ENCODE measurements around the gene STEAP4. TPM values are rescaled to one million over a fixed set of nuclear protein-coding genes. Genes with fewer than 3 reads are reported as not detected.
"Not testable (repeated sequence)": the region's sequence is repeated elsewhere in the genome, so short reads cannot be mapped to it uniquely, and the experiment has no call there.

The STEAP4 gene
- total RNA-seq, 1 experiment from 2014 or later = not detected

DNA sequence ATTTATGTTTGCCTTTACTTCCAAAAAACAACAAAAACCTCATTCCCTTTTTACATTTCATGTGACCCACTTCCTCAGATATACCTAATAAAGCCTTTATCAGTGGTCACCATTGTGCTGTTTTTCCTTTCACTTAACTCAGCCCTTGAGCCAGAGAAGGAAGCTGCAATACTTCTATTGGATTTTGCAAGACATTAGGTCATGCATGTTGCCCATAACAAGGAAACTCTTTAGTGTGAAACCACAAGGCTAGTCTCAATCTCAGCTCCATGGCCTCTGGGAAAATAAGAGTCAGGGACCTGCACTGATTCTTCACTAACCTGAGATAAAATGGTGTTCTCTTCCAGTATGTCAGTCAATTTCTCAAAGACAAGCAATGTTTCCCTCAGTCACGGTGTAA lies 27.8 kb downstream of the STEAP4 start:
- ChIA-PET CTCF (no interaction called here), POLR2A (interaction anchor here (1.0 to 1.5 kb wide), 2 partner anchors 28 to 72 kb away, joined by 3 to 4 read pairs; no protein-coding TSS in a partner anchor)
- TF ChIP-seq, protein P1, sequence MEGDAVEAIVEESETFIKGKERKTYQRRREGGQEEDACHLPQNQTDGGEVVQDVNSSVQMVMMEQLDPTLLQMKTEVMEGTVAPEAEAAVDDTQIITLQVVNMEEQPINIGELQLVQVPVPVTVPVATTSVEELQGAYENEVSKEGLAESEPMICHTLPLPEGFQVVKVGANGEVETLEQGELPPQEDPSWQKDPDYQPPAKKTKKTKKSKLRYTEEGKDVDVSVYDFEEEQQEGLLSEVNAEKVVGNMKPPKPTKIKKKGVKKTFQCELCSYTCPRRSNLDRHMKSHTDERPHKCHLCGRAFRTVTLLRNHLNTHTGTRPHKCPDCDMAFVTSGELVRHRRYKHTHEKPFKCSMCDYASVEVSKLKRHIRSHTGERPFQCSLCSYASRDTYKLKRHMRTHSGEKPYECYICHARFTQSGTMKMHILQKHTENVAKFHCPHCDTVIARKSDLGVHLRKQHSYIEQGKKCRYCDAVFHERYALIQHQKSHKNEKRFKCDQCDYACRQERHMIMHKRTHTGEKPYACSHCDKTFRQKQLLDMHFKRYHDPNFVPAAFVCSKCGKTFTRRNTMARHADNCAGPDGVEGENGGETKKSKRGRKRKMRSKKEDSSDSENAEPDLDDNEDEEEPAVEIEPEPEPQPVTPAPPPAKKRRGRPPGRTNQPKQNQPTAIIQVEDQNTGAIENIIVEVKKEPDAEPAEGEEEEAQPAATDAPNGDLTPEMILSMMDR (IDR thresholded peaks at IDR 0.05; ENCODE audit: unreplicated experiment) = no peak
- Mint-ChIP-seq H3K4me3 (ENCODE audit: unreplicated experiment) (no peak overlapping the region), H3K36me3 (ENCODE audit: insufficient read depth, unreplicated experiment) (no peaks in the 10 kb centered on the region), H3K4me1 (ENCODE audit: insufficient read depth, unreplicated experiment) (peaks cover 8% of the 10 kb centered on the region), H3K27ac (ENCODE audit: low read depth, unreplicated experiment) (no peak overlapping the region), H3K9me3 (ENCODE audit: unreplicated experiment) (no peaks in the 10 kb centered on the region), H3K27me3 (ENCODE audit: insufficient read depth, unreplicated experiment) (no peaks in the 10 kb centered on the region)
- intact Hi-C loops (cut with micrococcal nuclease) = no loop called here
- BruUV-seq (replicated peaks) = no TSS peak
- peak; percentile 45 for DNase-seq (ENCODE audit: unreplicated experiment)

DNA sequence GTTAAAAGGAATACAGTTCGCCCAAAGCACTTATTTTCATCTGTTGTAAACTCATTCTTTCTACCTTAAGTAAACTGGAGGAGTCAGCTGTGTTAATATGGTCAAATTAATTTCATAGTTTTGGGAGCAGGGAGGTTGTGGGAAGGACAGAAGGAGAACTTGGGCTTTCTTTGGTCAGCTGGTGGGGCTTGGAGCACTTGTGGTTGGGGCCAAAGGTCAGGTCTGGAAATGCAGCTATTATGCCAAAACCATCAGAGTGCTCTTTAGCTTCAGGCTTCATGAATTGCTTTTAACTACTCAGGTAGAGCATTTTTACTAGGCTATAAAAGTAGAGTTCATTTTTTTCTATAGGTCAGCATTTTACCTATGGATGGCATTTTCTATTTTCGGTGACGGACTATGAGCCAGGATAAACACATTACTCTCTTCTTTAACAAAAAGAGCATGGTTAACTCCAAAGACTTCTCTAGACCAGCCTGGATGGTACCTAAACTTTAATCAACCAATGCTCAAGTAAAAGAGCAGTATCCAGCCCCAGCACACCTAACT lies 30.0 kb downstream of the STEAP4 start:
- no TSS peak for BruUV-seq (replicated peaks)
- Mint-ChIP-seq H3K27me3 (ENCODE audit: insufficient read depth, unreplicated experiment) (no peaks in the 10 kb centered on the region), H3K9me3 (ENCODE audit: unreplicated experiment) (no peaks in the 10 kb centered on the region), H3K4me1 (ENCODE audit: insufficient read depth, unreplicated experiment) (peaks cover 8% of the 10 kb centered on the region), H3K36me3 (ENCODE audit: insufficient read depth, unreplicated experiment) (no peaks in the 10 kb centered on the region), H3K4me3 (ENCODE audit: unreplicated experiment) (no peak overlapping the region), H3K27ac (ENCODE audit: low read depth, unreplicated experiment) (no peak overlapping the region)
- ChIA-PET POLR2A (no interaction called here), CTCF (no interaction called here)
- intact Hi-C loops (cut with micrococcal nuclease) = no loop called here
- TF ChIP-seq, protein P1 (IDR thresholded peaks at IDR 0.05; ENCODE audit: unreplicated experiment) = no peak
- no peak for DNase-seq (ENCODE audit: unreplicated experiment)

DNA sequence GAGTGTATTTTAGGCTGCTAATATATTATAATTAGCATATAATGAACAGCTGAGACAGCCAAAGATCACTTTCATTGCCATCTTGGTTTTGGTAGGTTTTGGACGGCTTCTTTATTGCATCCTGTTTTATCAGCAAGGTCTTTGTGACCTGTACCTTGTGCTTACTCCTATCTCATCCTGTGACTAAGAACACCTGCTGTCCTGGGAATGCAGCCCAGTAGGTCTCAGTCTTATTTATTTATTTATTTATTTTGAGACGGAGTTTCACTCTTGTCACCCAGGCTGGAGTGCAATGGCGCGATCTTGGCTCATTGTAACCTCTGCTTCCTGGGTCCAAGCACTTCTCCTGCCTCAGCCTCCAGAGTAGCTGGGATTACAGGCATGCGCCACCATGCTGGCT lies 31.8 kb downstream of the STEAP4 start:
- H3K4me3 Mint-ChIP-seq (ENCODE audit: unreplicated experiment); H3K36me3 Mint-ChIP-seq (ENCODE audit: insufficient read depth, unreplicated experiment); POLR2A ChIA-PET; H3K27me3 Mint-ChIP-seq (ENCODE audit: insufficient read depth, unreplicated experiment); DNase-seq (ENCODE audit: unreplicated experiment); H3K9me3 Mint-ChIP-seq (ENCODE audit: unreplicated experiment); BruUV-seq (replicated peaks); H3K4me1 Mint-ChIP-seq (ENCODE audit: insufficient read depth, unreplicated experiment); H3K27ac Mint-ChIP-seq (ENCODE audit: low read depth, unreplicated experiment); intact Hi-C loops (cut with micrococcal nuclease): not testable (repeated sequence)
- CTCF ChIA-PET = interaction anchor here (0.7 to 0.8 kb wide), 3 partner anchors 10 to 32 kb away, joined by 3 read pairs; no protein-coding TSS in a partner anchor

DNA sequence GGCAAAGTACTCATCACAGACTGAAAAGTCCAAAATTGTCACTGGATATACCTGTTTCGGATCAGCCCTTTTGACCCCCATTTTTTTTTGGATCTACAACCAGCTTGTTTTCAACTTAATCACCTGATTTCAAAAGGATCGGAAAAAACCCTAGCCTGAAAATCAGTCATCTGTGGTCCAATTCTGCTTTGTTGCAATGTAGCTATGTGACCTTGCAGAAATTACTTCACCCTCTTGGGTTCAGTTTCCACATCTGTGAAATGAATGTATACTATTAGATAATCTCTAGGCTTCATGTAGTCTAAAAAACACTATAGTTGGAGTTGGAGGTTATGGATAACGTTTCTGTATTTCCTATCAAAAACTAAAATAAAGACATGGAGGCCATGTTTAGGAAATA lies 37.1 kb downstream of the STEAP4 start:
- Mint-ChIP-seq H3K27ac (ENCODE audit: low read depth, unreplicated experiment) (no peak overlapping the region), H3K27me3 (ENCODE audit: insufficient read depth, unreplicated experiment) (no peaks in the 10 kb centered on the region), H3K9me3 (ENCODE audit: unreplicated experiment) (peaks cover 7% of the 10 kb centered on the region), H3K36me3 (ENCODE audit: insufficient read depth, unreplicated experiment) (no peaks in the 10 kb centered on the region), H3K4me1 (ENCODE audit: insufficient read depth, unreplicated experiment) (no peaks in the 10 kb centered on the region), H3K4me3 (ENCODE audit: unreplicated experiment) (no peak overlapping the region)
- POLR2A ChIA-PET = no interaction called here
- CTCF ChIA-PET = no interaction called here
- no TSS peak for BruUV-seq (replicated peaks)
- TF ChIP-seq, protein P1 (IDR thresholded peaks at IDR 0.05; ENCODE audit: unreplicated experiment) = no peak
- DNase-seq (ENCODE audit: unreplicated experiment) = no peak
- intact Hi-C loops (cut with micrococcal nuclease) = no loop called here

DNA sequence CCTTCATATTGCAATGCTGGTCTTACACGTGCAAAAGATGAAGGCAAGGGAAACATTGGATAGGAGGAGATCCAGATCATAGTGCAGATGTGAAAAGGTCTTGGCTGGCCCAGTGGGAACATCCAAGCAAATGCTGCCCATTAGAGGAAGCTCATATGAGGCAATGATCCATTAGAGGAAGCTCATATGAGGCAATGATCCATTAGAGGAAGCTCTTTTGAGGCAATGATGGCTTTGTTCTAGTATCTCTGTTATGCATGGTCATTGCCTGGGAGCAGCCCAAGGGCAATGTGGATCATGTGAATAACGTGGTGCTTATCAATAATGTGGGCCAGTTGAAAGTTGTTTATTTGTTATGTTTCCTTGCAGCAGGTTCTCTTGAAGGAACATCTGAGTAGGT lies 37.8 kb downstream of the STEAP4 start:
- Mint-ChIP-seq H3K27me3 (ENCODE audit: insufficient read depth, unreplicated experiment) (no peaks in the 10 kb centered on the region), H3K4me3 (ENCODE audit: unreplicated experiment) (no peak overlapping the region), H3K27ac (ENCODE audit: low read depth, unreplicated experiment) (no peak overlapping the region), H3K36me3 (ENCODE audit: insufficient read depth, unreplicated experiment) (no peaks in the 10 kb centered on the region), H3K9me3 (ENCODE audit: unreplicated experiment) (peaks cover 7% of the 10 kb centered on the region), H3K4me1 (ENCODE audit: insufficient read depth, unreplicated experiment) (no peaks in the 10 kb centered on the region)
- TF ChIP-seq, protein P1 (IDR thresholded peaks at IDR 0.05; ENCODE audit: unreplicated experiment) = no peak
- intact Hi-C loops (cut with micrococcal nuclease) = no loop called here
- no peak for DNase-seq (ENCODE audit: unreplicated experiment)
- no TSS peak for BruUV-seq (replicated peaks)
- POLR2A ChIA-PET = no interaction called here
- CTCF ChIA-PET = interaction anchor here (0.5 kb wide), 1 partner anchor 817 kb away, joined by 6 read pairs; no protein-coding TSS in a partner anchor
